Motor neuron (in vitro differentiated cells): Measurements from ENCODE around the gene UBE4B. TPM values are rescaled to one million over a fixed set of nuclear protein-coding genes. Genes with fewer than 3 reads are reported as not detected.
A peak's percentile ranks its signal among the peaks of the same experiment; 100 is the strongest.
"Not testable (repeated sequence)": the region's sequence is repeated elsewhere in the genome, so short reads cannot be mapped to it uniquely, and the experiment has no call there.

Experiments
- ATAC-seq, 8 experiments: fragments of 200-7000 bp; cut with Tn5 transposase; replicated peaks in 6 of 8; 2 replicates each; pipeline ENCODE4 v1.8.0; 2021; ENCODE audit warnings: mild to moderate bottlenecking in 8 of 8, moderate library complexity in 8 of 8
- H3K27ac ChIP-seq, 2 donors: fragments of 250-450 bp; sonication (Bioruptor Pico); 2 replicates each; pipeline ENCODE4 v1.9.0; 2021; ENCODE audit warnings: antibody characterized with exemption in 2 of 2, mild to moderate bottlenecking in 2 of 2, moderate library complexity in 1 of 2
- H3K4me1 ChIP-seq, 2 donors: fragments of 250-450 bp; sonication (Bioruptor Pico); replicated peaks in 1 of 2; 2 replicates each; pipeline ENCODE4 v1.6.1; 2021; ENCODE audit warnings: antibody characterized with exemption in 2 of 2, mild to moderate bottlenecking in 2 of 2, moderate library complexity in 1 of 2
- H3K4me3 ChIP-seq, 5 donors: fragments of 250-450 bp; sonication (Bioruptor Pico); 2 replicates each; pipeline ENCODE4 v1.9.0; 2021; ENCODE audit warnings: antibody characterized with exemption in 5 of 5, mild to moderate bottlenecking in 5 of 5, moderate library complexity in 4 of 5
- WGBS, 10 experiments: fragments of 450-650 bp; shearing (Covaris generic); methylation state at CpG; one replicate each; pipeline ENCODE4 v1.0.0; 2022; 5-methylcytosine and 5-hydroxymethylcytosine counted together
- in situ Hi-C, 9 experiments: fragments of 400-800 bp; cut with MboI; loops; one replicate each; pipeline ENCODE4 v1.15.0; 2021; ENCODE audit warnings: low sequenced_read_pairs in 9 of 9, low pct_unique_long_range_greater_than_20kb in 2 of 9; ENCODE audit not compliant: unreplicated experiment in 9 of 9
- total RNA-seq, 8 experiments: library from RNA; unstranded; fragments of 300-600 nt; gene quantifications; 2 replicates each; pipeline versions ENCODE4 v1.2.3 to v1.2.4, GENCODE V29; 2022

The UBE4B gene
- total RNA-seq, 8 experiments from 2014 or later, result 27.8 to 57.8 (median 44.6) TPM

- H3K4me3 ChIP-seq, result no peak overlapping the region
- no peak for ATAC-seq
- no peaks in the 10 kb centered on the region for H3K4me1 ChIP-seq
- in situ Hi-C loops, result no loop called here
- H3K27ac ChIP-seq, result no peak overlapping the region
Measured at GRCh38 chr1:10019561-10019960, 13.2 kb upstream of the UBE4B start.

- Histone ChIP-seq H3K4me1 (no peaks in the 10 kb centered on the region), H3K27ac (no peak overlapping the region), H3K4me3 (no peak overlapping the region)
- no peak for ATAC-seq
- in situ Hi-C loops, result no loop called here
- 66 to 94% (median 84%) methylated on average over 3 of the region's 3 CpGs; no CpG with 5 or more reads in 5 of the 10 experiments for WGBS, 10 experiments
Measured at GRCh38 chr1:10020086-10020485, 12.7 kb upstream of the UBE4B start.

- H3K27ac ChIP-seq, in situ Hi-C loops, H3K4me3 ChIP-seq, H3K4me1 ChIP-seq: not testable (repeated sequence)
- ATAC-seq, result peak in 1 of 8 experiments; percentile 23
- 0 to 94% (median 80%) methylated on average over 1 to 2 of the region's 2 CpGs; no CpG with 5 or more reads in 3 of the 10 experiments for WGBS, 10 experiments
Measured at GRCh38 chr1:10020678-10021077, 12.1 kb upstream of the UBE4B start.

GRCh38 chr1:10021992-10022391 lies 10.8 kb upstream of the UBE4B start:
- H3K4me1 ChIP-seq, H3K4me3 ChIP-seq, in situ Hi-C loops, H3K27ac ChIP-seq, ATAC-seq: not testable (repeated sequence)
- 28 to 94% (median 86%) methylated on average over 2 to 4 of the region's 4 CpGs; no CpG with 5 or more reads in 3 of the 10 experiments for WGBS, 10 experiments

- Histone ChIP-seq H3K4me3 (no peak overlapping the region), H3K4me1 (no peaks in the 10 kb centered on the region), H3K27ac (no peak overlapping the region)
- 68 to 93% (median 80%) methylated on average over 1 to 7 of the region's 7 CpGs; no CpG with 5 or more reads in 3 of the 10 experiments for WGBS, 10 experiments
- ATAC-seq, result no peak
- in situ Hi-C loops, result no loop called here
Measured at GRCh38 chr1:10022656-10023055, 10.1 kb upstream of the UBE4B start.

- Histone ChIP-seq H3K4me3 (no peak overlapping the region), H3K4me1 (no peaks in the 10 kb centered on the region), H3K27ac (no peak overlapping the region)
- in situ Hi-C loops, result no loop called here
- WGBS, 10 experiments, result 0 to 100% (median 50%) methylated on average over 1 to 2 of the region's 2 CpGs; no CpG with 5 or more reads in 1 of the 10 experiments
- ATAC-seq, result no peak
Measured at GRCh38 chr1:10025354-10025753, 7.4 kb upstream of the UBE4B start.

GRCh38 chr1:10027027-10027426 lies 5.7 kb upstream of the UBE4B start:
- H3K27ac ChIP-seq, result no peak overlapping the region
- in situ Hi-C loops, result no loop called here
- ATAC-seq, result no peak
- H3K4me3 ChIP-seq, result no peak overlapping the region
- H3K4me1 ChIP-seq, result peaks cover under 1 to 1% of the 10 kb centered on the region in 2 donors

- H3K4me3 ChIP-seq, in situ Hi-C loops, H3K27ac ChIP-seq, ATAC-seq, H3K4me1 ChIP-seq: not testable (repeated sequence)
- 90% methylated on average over 2 of the region's 24 CpGs; no CpG with 5 or more reads in 9 of the 10 experiments for WGBS, 10 experiments
Measured at GRCh38 chr1:10028956-10029500, 3.7 kb upstream of the UBE4B start.

GRCh38 chr1:10031461-10031860 lies 1.3 kb upstream of the UBE4B start:
- no peak overlapping the region for H3K4me3 ChIP-seq
- no peak for ATAC-seq
- H3K27ac ChIP-seq, result no peak overlapping the region
- in situ Hi-C loops, result no loop called here
- H3K4me1 ChIP-seq, result peaks cover 3 to 12% of the 10 kb centered on the region in 2 donors
- WGBS, 10 experiments, result 40 to 100% (median 100%) methylated on average over 1 to 3 of the region's 3 CpGs; no CpG with 5 or more reads in 2 of the 10 experiments

GRCh38 chr1:10033359-10033845 lies 644 bp downstream of the UBE4B start:
- 0 to 4% (median 1%) methylated on average over 6 to 14 of the region's 19 CpGs; no CpG with 5 or more reads in 2 of the 10 experiments for WGBS, 10 experiments
- in situ Hi-C loops, result no loop called here
- Histone ChIP-seq H3K4me3 (peak overlapping the region; percentile 51 to 69 (median 57)), H3K4me1 (peaks cover 3 to 12% of the 10 kb centered on the region in 2 donors), H3K27ac (peak overlapping the region; percentile 74 to 89)
- ATAC-seq, result peak; percentile 33 to 44 (median 41)

GRCh38 chr1:10042746-10043145 lies 10.0 kb downstream of the UBE4B start:
- peaks cover 6 to 20% of the 10 kb centered on the region in 2 donors for H3K4me1 ChIP-seq
- WGBS, 10 experiments, result 88 to 100% (median 98%) methylated on average over 1 to 4 of the region's 4 CpGs; no CpG with 5 or more reads in 1 of the 10 experiments
- in situ Hi-C loops, result no loop called here
- H3K4me3 ChIP-seq, result no peak overlapping the region
- no peak for ATAC-seq
- H3K27ac ChIP-seq, result no peak overlapping the region

GRCh38 chr1:10045480-10046355 lies 13.0 kb downstream of the UBE4B start:
- Histone ChIP-seq H3K27ac (no peak overlapping the region), H3K4me3 (no peak overlapping the region), H3K4me1 (peaks cover 6 to 20% of the 10 kb centered on the region in 2 donors)
- WGBS, 10 experiments, result 0 to 100% (median 92%) methylated on average over 1 to 8 of the region's 8 CpGs
- peak; percentile 26 to 89 (median 61) for ATAC-seq
- in situ Hi-C loops, result no loop called here

- WGBS, 10 experiments, result 48 to 100% (median 87%) methylated on average over 2 to 8 of the region's 8 CpGs; no CpG with 5 or more reads in 1 of the 10 experiments
- no peak overlapping the region for H3K27ac ChIP-seq
- H3K4me1 ChIP-seq, result peaks cover 6 to 22% of the 10 kb centered on the region in 2 donors
- peak in 7 of 8 experiments; percentile 12 to 76 (median 33) for ATAC-seq
- no peak overlapping the region for H3K4me3 ChIP-seq
- in situ Hi-C loops, result no loop called here
Measured at GRCh38 chr1:10046356-10047085, 13.8 kb downstream of the UBE4B start.
